ENCODE data around the gene DYNC2I2.

DNA sequence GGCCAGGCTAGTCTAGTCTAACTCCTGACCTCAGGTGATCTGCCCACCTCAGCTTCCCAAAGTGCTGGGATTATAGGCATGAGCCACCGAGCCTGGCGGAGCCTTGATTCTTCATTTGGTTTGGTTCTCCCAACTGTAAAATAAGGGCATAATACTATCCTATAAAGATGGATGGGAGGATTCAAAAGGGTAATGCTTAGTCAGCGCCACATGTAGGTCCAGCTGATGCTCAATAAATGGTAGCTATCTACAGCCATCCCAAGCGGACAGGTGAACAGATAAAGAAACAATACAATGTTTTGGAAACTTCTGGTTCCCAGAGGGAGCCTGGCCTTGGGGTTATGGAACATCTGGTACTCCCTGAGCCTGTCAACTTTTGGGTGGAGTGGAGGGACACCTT, 18.7 kb upstream of the DYNC2I2 start:
- TF ChIP-seq, protein P1, sequence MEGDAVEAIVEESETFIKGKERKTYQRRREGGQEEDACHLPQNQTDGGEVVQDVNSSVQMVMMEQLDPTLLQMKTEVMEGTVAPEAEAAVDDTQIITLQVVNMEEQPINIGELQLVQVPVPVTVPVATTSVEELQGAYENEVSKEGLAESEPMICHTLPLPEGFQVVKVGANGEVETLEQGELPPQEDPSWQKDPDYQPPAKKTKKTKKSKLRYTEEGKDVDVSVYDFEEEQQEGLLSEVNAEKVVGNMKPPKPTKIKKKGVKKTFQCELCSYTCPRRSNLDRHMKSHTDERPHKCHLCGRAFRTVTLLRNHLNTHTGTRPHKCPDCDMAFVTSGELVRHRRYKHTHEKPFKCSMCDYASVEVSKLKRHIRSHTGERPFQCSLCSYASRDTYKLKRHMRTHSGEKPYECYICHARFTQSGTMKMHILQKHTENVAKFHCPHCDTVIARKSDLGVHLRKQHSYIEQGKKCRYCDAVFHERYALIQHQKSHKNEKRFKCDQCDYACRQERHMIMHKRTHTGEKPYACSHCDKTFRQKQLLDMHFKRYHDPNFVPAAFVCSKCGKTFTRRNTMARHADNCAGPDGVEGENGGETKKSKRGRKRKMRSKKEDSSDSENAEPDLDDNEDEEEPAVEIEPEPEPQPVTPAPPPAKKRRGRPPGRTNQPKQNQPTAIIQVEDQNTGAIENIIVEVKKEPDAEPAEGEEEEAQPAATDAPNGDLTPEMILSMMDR (IDR thresholded peaks at IDR 0.05) = no peak
- no peak for TF ChIP-seq POLR2A (IDR thresholded peaks at IDR 0.05)

Data from testis (tissue), 2 donors.